Transverse colon (tissue), 4 donors: ENCODE measurements around the gene CACNG7.

Experiments used
- POLR2AphosphoS5 ChIP-seq, 3 donors: sonication (generic); formaldehyde crosslinking; IDR thresholded peaks; one replicate each; pipeline ENCODE4 v1.6.1; 2016; ENCODE audit warnings: antibody characterized with exemption in 3 of 3
- TF ChIP-seq, protein P1 (sequence below), 5 experiments: fragments of 200-600 bp in 3 of 5; fragments of 450-650 bp in 2 of 5; sonication (generic) in 3 of 5; IDR thresholded peaks; 1 replicate in 2 of 5; 2 replicates in 3 of 5; pipeline ENCODE4 v1.5.1; 2016 to 2017; ENCODE audit warnings: antibody characterized with exemption in 5 of 5, inconsistent platforms in 3 of 5, mild to moderate bottlenecking in 2 of 5, moderate library complexity in 1 of 5

DNA sequence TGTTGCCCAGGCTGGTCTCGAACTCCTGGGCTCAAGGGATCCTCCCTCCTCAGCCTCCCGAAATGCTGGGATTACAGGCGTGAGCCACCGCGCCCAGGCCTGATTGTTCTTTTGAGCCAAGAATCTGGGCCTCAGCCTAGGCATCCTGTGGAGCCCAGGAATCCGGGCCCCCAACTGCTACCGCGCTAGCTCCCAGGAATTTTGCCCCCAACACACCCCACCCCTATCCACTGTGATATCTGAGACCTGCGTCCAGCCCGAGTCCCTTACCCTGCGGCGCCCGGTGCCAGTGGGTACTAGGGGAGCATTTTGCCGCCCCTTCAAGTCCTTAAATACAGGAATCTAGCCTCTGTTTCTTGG lies 42.2 kb upstream of the CACNG7 start:
- TF ChIP-seq, protein P1, sequence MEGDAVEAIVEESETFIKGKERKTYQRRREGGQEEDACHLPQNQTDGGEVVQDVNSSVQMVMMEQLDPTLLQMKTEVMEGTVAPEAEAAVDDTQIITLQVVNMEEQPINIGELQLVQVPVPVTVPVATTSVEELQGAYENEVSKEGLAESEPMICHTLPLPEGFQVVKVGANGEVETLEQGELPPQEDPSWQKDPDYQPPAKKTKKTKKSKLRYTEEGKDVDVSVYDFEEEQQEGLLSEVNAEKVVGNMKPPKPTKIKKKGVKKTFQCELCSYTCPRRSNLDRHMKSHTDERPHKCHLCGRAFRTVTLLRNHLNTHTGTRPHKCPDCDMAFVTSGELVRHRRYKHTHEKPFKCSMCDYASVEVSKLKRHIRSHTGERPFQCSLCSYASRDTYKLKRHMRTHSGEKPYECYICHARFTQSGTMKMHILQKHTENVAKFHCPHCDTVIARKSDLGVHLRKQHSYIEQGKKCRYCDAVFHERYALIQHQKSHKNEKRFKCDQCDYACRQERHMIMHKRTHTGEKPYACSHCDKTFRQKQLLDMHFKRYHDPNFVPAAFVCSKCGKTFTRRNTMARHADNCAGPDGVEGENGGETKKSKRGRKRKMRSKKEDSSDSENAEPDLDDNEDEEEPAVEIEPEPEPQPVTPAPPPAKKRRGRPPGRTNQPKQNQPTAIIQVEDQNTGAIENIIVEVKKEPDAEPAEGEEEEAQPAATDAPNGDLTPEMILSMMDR (IDR thresholded peaks at IDR 0.05) = no peak
- TF ChIP-seq POLR2AphosphoS5 (IDR thresholded peaks at IDR 0.05) = no peak
